ENCODE measurements around the gene TIGAR.

TIGAR gene

GRCh38 chr12:4311776-4312175 is 9.2 kb upstream of the TIGAR start:
- Histone ChIP-seq H3K4me3 (ENCODE audit: low read depth in 1 of 2, low read length in 1 of 2) (no peak overlapping the region), H3K27me3 (no peaks in the 10 kb centered on the region), H3K36me3 (peaks cover 26% of the 10 kb centered on the region), H3K9me3 (no peaks in the 10 kb centered on the region), H3K27ac (no peak overlapping the region), H3K4me1 (ENCODE audit: control insufficient read depth in 1 of 2, insufficient read depth in 1 of 2, low read depth in 1 of 2, low read length in 1 of 2) (no peaks in the 10 kb centered on the region)
- TF ChIP-seq, protein P1, sequence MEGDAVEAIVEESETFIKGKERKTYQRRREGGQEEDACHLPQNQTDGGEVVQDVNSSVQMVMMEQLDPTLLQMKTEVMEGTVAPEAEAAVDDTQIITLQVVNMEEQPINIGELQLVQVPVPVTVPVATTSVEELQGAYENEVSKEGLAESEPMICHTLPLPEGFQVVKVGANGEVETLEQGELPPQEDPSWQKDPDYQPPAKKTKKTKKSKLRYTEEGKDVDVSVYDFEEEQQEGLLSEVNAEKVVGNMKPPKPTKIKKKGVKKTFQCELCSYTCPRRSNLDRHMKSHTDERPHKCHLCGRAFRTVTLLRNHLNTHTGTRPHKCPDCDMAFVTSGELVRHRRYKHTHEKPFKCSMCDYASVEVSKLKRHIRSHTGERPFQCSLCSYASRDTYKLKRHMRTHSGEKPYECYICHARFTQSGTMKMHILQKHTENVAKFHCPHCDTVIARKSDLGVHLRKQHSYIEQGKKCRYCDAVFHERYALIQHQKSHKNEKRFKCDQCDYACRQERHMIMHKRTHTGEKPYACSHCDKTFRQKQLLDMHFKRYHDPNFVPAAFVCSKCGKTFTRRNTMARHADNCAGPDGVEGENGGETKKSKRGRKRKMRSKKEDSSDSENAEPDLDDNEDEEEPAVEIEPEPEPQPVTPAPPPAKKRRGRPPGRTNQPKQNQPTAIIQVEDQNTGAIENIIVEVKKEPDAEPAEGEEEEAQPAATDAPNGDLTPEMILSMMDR (IDR thresholded peaks at IDR 0.05), result no peak

DNA sequence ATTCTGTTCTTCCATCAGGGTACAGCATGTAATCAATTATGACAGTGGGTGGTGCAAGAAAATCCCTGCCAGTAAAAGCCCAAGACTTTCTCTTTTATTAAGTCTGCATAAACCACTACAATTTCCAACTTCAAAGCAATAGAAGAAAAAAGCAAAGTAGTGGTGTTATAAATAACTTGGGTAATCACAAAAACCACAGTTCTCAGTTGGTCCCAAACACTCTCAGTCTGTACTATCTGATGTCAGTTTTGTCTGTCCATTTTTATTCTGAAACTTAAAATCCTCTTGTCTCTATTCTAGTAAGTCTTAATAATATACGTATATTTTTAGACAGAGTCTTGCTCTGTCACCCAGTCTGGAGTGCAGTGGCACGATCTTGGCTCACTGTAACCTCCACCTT is 8.8 kb upstream of the TIGAR start:
- no peak overlapping the region for H3K27ac ChIP-seq
- H3K27me3 ChIP-seq, result no peaks in the 10 kb centered on the region
- TF ChIP-seq, protein P1 (IDR thresholded peaks at IDR 0.05), result no peak
- H3K4me1 ChIP-seq (ENCODE audit: control insufficient read depth in 1 of 2, insufficient read depth in 1 of 2, low read depth in 1 of 2, low read length in 1 of 2), result no peaks in the 10 kb centered on the region
- peaks cover 21% of the 10 kb centered on the region for H3K36me3 ChIP-seq
- H3K9me3 ChIP-seq, result no peaks in the 10 kb centered on the region
- no peak overlapping the region for H3K4me3 ChIP-seq (ENCODE audit: low read depth in 1 of 2, low read length in 1 of 2)

- TF ChIP-seq, protein P1 (IDR thresholded peaks at IDR 0.05), result no peak
- H3K27ac ChIP-seq, result peak overlapping the region; percentile 83
- no peaks in the 10 kb centered on the region for H3K36me3 ChIP-seq
- no peaks in the 10 kb centered on the region for H3K27me3 ChIP-seq
- H3K4me1 ChIP-seq (ENCODE audit: control insufficient read depth in 1 of 2, insufficient read depth in 1 of 2, low read depth in 1 of 2, low read length in 1 of 2), result peaks cover 25 to 28% of the 10 kb centered on the region in 2 experiments
- peak overlapping the region; percentile 97 to 99 for H3K4me3 ChIP-seq (ENCODE audit: low read depth in 1 of 2, low read length in 1 of 2)
- H3K9me3 ChIP-seq, result no peaks in the 10 kb centered on the region
Measured at GRCh38 chr12:4320497-4320852, 538 bp upstream of the TIGAR start.

GRCh38 chr12:4322726-4323125 is 1.7 kb downstream of the TIGAR start:
- H3K27ac ChIP-seq, result no peak overlapping the region
- peaks cover 25 to 28% of the 10 kb centered on the region in 2 experiments for H3K4me1 ChIP-seq (ENCODE audit: control insufficient read depth in 1 of 2, insufficient read depth in 1 of 2, low read depth in 1 of 2, low read length in 1 of 2)
- H3K9me3 ChIP-seq, result no peaks in the 10 kb centered on the region
- TF ChIP-seq, protein P1 (IDR thresholded peaks at IDR 0.05), result no peak
- H3K4me3 ChIP-seq (ENCODE audit: low read depth in 1 of 2, low read length in 1 of 2), result no peak overlapping the region
- no peaks in the 10 kb centered on the region for H3K36me3 ChIP-seq
- H3K27me3 ChIP-seq, result no peaks in the 10 kb centered on the region

- TF ChIP-seq, protein P1 (IDR thresholded peaks at IDR 0.05), result no peak
- Histone ChIP-seq H3K36me3 (no peaks in the 10 kb centered on the region), H3K9me3 (no peaks in the 10 kb centered on the region), H3K27me3 (no peaks in the 10 kb centered on the region), H3K4me3 (ENCODE audit: low read depth in 1 of 2, low read length in 1 of 2) (no peak overlapping the region), H3K27ac (no peak overlapping the region), H3K4me1 (ENCODE audit: control insufficient read depth in 1 of 2, insufficient read depth in 1 of 2, low read depth in 1 of 2, low read length in 1 of 2) (peaks cover 25 to 28% of the 10 kb centered on the region in 2 experiments)
Measured at GRCh38 chr12:4323396-4323795, 2.4 kb downstream of the TIGAR start.

GRCh38 chr12:4324366-4324765 is 3.4 kb downstream of the TIGAR start:
- H3K36me3 ChIP-seq, result no peaks in the 10 kb centered on the region
- no peaks in the 10 kb centered on the region for H3K27me3 ChIP-seq
- TF ChIP-seq, protein P1 (IDR thresholded peaks at IDR 0.05), result no peak
- no peak overlapping the region for H3K4me3 ChIP-seq (ENCODE audit: low read depth in 1 of 2, low read length in 1 of 2)
- H3K4me1 ChIP-seq (ENCODE audit: control insufficient read depth in 1 of 2, insufficient read depth in 1 of 2, low read depth in 1 of 2, low read length in 1 of 2), result peaks cover 25 to 28% of the 10 kb centered on the region in 2 experiments
- H3K9me3 ChIP-seq, result no peaks in the 10 kb centered on the region
- no peak overlapping the region for H3K27ac ChIP-seq

Data from neutrophil (primary cell).